HEK293 (cell line): Measurements from ENCODE around the gene MNX1.

Experiments used
- SCRT2 ChIP-seq: fragments of 450-650 bp; formaldehyde crosslinking; IDR thresholded peaks from 2 replicates; pipeline ENCODE4 v1.5.1; 2016; ENCODE audit warnings: missing biosample characterization, missing genetic modification characterization
- TCF7L2 ChIP-seq: IDR thresholded peaks from 2 replicates; pipeline ENCODE4 v1.6.1; 2011; ENCODE audit warnings: low read depth, mild to moderate bottlenecking, inconsistent platforms, low read length, moderate library complexity, borderline replicate concordance
- ZBTB8A ChIP-seq: fragments of 450-650 bp; formaldehyde crosslinking; IDR thresholded peaks from 2 replicates; pipeline ENCODE4 v1.5.1; 2016; ENCODE audit warnings: missing biosample characterization, missing genetic modification characterization
- ZNF560 ChIP-seq: fragments of 450-650 bp; formaldehyde crosslinking; IDR thresholded peaks from 2 replicates; pipeline ENCODE4 v1.5.1; 2017; ENCODE audit warnings: missing biosample characterization, missing genetic modification characterization, borderline replicate concordance
- TF ChIP-seq, protein P1 (sequence below): fragments of 450-650 bp; formaldehyde crosslinking; conservative IDR thresholded peaks from 2 replicates; pipeline ENCODE4 v1.5.1; 2016; ENCODE audit warnings: low read depth, missing biosample characterization, missing genetic modification characterization
- TF ChIP-seq, protein P2 (sequence below): fragments of 450-650 bp; formaldehyde crosslinking; IDR thresholded peaks from 2 replicates; pipeline ENCODE4 v1.5.1; 2016; ENCODE audit warnings: missing biosample characterization, missing genetic modification characterization

DNA sequence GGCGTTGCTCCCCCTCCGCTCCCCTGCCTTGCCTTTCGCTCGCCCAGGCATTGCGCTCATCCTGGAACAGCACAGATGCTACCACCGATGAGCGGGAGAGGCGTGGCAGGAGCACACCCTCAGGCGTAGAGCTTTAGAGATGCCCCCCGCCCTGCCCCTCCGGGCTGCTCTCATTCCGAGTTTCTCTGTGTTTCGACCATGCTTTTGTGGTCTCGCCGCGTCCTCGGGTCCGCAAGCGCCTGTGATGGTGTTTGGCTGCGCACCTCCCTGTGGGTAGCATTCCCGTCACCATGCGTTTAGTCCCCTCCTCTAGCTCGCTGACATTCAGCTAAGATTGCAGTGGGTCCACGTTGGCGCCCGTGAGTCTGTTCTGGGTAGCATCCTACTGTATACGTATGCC lies 42.3 kb downstream of the MNX1 start:
- TF ChIP-seq ZNF560 (tag by site-specific recombination) (no peak), ZBTB8A (tag by site-specific recombination) (no peak), TCF7L2 (no peak), SCRT2 (tag by site-specific recombination) (no peak)
- TF ChIP-seq, protein P1, sequence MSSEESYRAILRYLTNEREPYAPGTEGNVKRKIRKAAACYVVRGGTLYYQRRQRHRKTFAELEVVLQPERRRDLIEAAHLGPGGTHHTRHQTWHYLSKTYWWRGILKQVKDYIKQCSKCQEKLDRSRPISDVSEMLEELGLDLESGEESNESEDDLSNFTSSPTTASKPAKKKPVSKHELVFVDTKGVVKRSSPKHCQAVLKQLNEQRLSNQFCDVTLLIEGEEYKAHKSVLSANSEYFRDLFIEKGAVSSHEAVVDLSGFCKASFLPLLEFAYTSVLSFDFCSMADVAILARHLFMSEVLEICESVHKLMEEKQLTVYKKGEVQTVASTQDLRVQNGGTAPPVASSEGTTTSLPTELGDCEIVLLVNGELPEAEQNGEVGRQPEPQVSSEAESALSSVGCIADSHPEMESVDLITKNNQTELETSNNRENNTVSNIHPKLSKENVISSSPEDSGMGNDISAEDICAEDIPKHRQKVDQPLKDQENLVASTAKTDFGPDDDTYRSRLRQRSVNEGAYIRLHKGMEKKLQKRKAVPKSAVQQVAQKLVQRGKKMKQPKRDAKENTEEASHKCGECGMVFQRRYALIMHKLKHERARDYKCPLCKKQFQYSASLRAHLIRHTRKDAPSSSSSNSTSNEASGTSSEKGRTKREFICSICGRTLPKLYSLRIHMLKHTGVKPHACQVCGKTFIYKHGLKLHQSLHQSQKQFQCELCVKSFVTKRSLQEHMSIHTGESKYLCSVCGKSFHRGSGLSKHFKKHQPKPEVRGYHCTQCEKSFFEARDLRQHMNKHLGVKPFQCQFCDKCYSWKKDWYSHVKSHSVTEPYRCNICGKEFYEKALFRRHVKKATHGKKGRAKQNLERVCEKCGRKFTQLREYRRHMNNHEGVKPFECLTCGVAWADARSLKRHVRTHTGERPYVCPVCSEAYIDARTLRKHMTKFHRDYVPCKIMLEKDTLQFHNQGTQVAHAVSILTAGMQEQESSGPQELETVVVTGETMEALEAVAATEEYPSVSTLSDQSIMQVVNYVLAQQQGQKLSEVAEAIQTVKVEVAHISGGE (tag by site-specific recombination): no peak
- TF ChIP-seq, protein P2, sequence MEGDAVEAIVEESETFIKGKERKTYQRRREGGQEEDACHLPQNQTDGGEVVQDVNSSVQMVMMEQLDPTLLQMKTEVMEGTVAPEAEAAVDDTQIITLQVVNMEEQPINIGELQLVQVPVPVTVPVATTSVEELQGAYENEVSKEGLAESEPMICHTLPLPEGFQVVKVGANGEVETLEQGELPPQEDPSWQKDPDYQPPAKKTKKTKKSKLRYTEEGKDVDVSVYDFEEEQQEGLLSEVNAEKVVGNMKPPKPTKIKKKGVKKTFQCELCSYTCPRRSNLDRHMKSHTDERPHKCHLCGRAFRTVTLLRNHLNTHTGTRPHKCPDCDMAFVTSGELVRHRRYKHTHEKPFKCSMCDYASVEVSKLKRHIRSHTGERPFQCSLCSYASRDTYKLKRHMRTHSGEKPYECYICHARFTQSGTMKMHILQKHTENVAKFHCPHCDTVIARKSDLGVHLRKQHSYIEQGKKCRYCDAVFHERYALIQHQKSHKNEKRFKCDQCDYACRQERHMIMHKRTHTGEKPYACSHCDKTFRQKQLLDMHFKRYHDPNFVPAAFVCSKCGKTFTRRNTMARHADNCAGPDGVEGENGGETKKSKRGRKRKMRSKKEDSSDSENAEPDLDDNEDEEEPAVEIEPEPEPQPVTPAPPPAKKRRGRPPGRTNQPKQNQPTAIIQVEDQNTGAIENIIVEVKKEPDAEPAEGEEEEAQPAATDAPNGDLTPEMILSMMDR (tag by site-specific recombination): no peak
